ENCODE measurements around the gene LRRC23. TPM values are rescaled to one million over a fixed set of nuclear protein-coding genes. Genes with fewer than 3 reads are reported as not detected.
A peak's percentile ranks its signal among the peaks of the same experiment; 100 is the strongest.

Gene LRRC23
- total RNA-seq, 1 donor from 2014 or later, result 8.6 TPM

- TF ChIP-seq CTCF (IDR thresholded peaks at IDR 0.05) (no peak), POLR2AphosphoS5 (IDR thresholded peaks at IDR 0.05; ENCODE audit: insufficient read depth in 1 of 2, low read depth in 1 of 2) (no peak), POLR2A (IDR thresholded peaks at IDR 0.05) (no peak)
- peak overlapping the region; percentile 92 for H3K27ac ChIP-seq
- peaks cover 25% of the 10 kb centered on the region for H3K4me1 ChIP-seq
- no peaks in the 10 kb centered on the region for H3K36me3 ChIP-seq
- no peak for DNase-seq (ENCODE audit: extremely low spot score in 2 of 2)
- H3K4me3 ChIP-seq, result peak overlapping the region; percentile 70 to 73
- intact Hi-C loops (cut with DNase I), result no loop called here
- no peaks in the 10 kb centered on the region for H3K27me3 ChIP-seq
- H3K9me3 ChIP-seq, result no peaks in the 10 kb centered on the region
Measured at GRCh38 chr12:6915789-6916285, 11.2 kb downstream of the LRRC23 start.

- intact Hi-C loops (cut with DNase I), result no loop called here
- no peaks in the 10 kb centered on the region for H3K9me3 ChIP-seq
- H3K36me3 ChIP-seq, result peaks cover 0 to 4% of the 10 kb centered on the region in 2 donors
- H3K4me1 ChIP-seq, result peaks cover 25% of the 10 kb centered on the region
- H3K4me3 ChIP-seq, result no peak overlapping the region
- TF ChIP-seq POLR2A (IDR thresholded peaks at IDR 0.05) (no peak), POLR2AphosphoS5 (IDR thresholded peaks at IDR 0.05; ENCODE audit: insufficient read depth in 1 of 2, low read depth in 1 of 2) (no peak), CTCF (IDR thresholded peaks at IDR 0.05) (no peak)
- no peaks in the 10 kb centered on the region for H3K27me3 ChIP-seq
- no peak overlapping the region for H3K27ac ChIP-seq
- no peak for DNase-seq (ENCODE audit: extremely low spot score in 2 of 2)
Measured at GRCh38 chr12:6916426-6917200, 12.0 kb downstream of the LRRC23 start.

GRCh38 chr12:6917491-6918231 is 13.0 kb downstream of the LRRC23 start:
- DNase-seq (ENCODE audit: extremely low spot score in 2 of 2), result no peak
- Histone ChIP-seq H3K27me3 (no peaks in the 10 kb centered on the region), H3K27ac (no peak overlapping the region), H3K4me1 (peaks cover 25% of the 10 kb centered on the region), H3K9me3 (no peaks in the 10 kb centered on the region), H3K36me3 (peaks cover 0 to 10% of the 10 kb centered on the region in 2 donors), H3K4me3 (no peak overlapping the region)
- TF ChIP-seq CTCF (IDR thresholded peaks at IDR 0.05), result no peak
- no peak for TF ChIP-seq POLR2AphosphoS5 (IDR thresholded peaks at IDR 0.05; ENCODE audit: insufficient read depth in 1 of 2, low read depth in 1 of 2)
- TF ChIP-seq POLR2A (IDR thresholded peaks at IDR 0.05), result no peak
- intact Hi-C loops (cut with DNase I), result no loop called here

- Histone ChIP-seq H3K9me3 (no peaks in the 10 kb centered on the region), H3K27me3 (no peaks in the 10 kb centered on the region), H3K4me3 (no peak overlapping the region), H3K36me3 (peaks cover 0 to 10% of the 10 kb centered on the region in 2 donors), H3K4me1 (peaks cover 20% of the 10 kb centered on the region), H3K27ac (no peak overlapping the region)
- no peak for DNase-seq (ENCODE audit: extremely low spot score in 2 of 2)
- TF ChIP-seq POLR2AphosphoS5 (IDR thresholded peaks at IDR 0.05; ENCODE audit: insufficient read depth in 1 of 2, low read depth in 1 of 2), result no peak
- no peak for TF ChIP-seq CTCF (IDR thresholded peaks at IDR 0.05)
- TF ChIP-seq POLR2A (IDR thresholded peaks at IDR 0.05), result no peak
- intact Hi-C loops (cut with DNase I), result no loop called here
Measured at GRCh38 chr12:6919588-6919987, 15.0 kb downstream of the LRRC23 start.

All from vagina (tissue), 2 donors.